HG03565 (cell line): ENCODE measurements around the gene CMBL.

ENCODE experiments used
- ATAC-seq: cut with Tn5 transposase; IDR thresholded peaks from one replicate; pipeline ENCODE4 v1.9.1; 2021; ENCODE audit warnings: mild to moderate bottlenecking, moderate library complexity; ENCODE audit not compliant: unreplicated experiment

The CMBL gene

GRCh38 chr5:10333154-10334006 is 25.7 kb upstream of the CMBL start:
- ATAC-seq = no peak

GRCh38 chr5:10332301-10332700 is 24.6 kb upstream of the CMBL start:
- ATAC-seq = no peak

- no peak for ATAC-seq
Observed at GRCh38 chr5:10331341-10331796, 23.7 kb upstream of the CMBL start.

GRCh38 chr5:10330511-10331230 is 23.0 kb upstream of the CMBL start:
- no peak for ATAC-seq

- ATAC-seq = no peak
Observed at GRCh38 chr5:10329820-10330481, 22.2 kb upstream of the CMBL start.

- no peak for ATAC-seq
Observed at GRCh38 chr5:10329446-10329819, 21.7 kb upstream of the CMBL start.

GRCh38 chr5:10328323-10328722 is 20.6 kb upstream of the CMBL start:
- ATAC-seq = no peak

- no peak for ATAC-seq
Observed at GRCh38 chr5:10324518-10325370, 17.0 kb upstream of the CMBL start.

- ATAC-seq = no peak
Observed at GRCh38 chr5:10323588-10324488, 16.1 kb upstream of the CMBL start.

GRCh38 chr5:10321882-10322281 is 14.2 kb upstream of the CMBL start:
- no peak for ATAC-seq

- no peak for ATAC-seq
Observed at GRCh38 chr5:10320793-10321192, 13.1 kb upstream of the CMBL start.

- no peak for ATAC-seq
Observed at GRCh38 chr5:10319202-10319851, 11.6 kb upstream of the CMBL start.

GRCh38 chr5:10317825-10318682 is 10.4 kb upstream of the CMBL start:
- peak; percentile 82 for ATAC-seq

- no peak for ATAC-seq
Observed at GRCh38 chr5:10315824-10316509, 8.3 kb upstream of the CMBL start.

GRCh38 chr5:10315201-10315600 is 7.5 kb upstream of the CMBL start:
- ATAC-seq = no peak

- no peak for ATAC-seq
Observed at GRCh38 chr5:10311595-10312425, 4.1 kb upstream of the CMBL start.
